Measurements from ENCODE around the gene RGS7. TPM values are rescaled to one million over a fixed set of nuclear protein-coding genes. Genes with fewer than 3 reads are reported as not detected.
"Not testable (repeated sequence)": the region's sequence is repeated elsewhere in the genome, so short reads cannot be mapped to it uniquely, and the experiment has no call there.

Gene RGS7
- total RNA-seq, 1 experiment from 2014 or later = 1.5 TPM

GRCh38 chr1:241221319-241221718 lies 135.7 kb downstream of the RGS7 start:
- H3K4ac ChIP-seq (ENCODE audit: low read depth, low read length) = no peak overlapping the region
- Mint-ChIP-seq H3K27ac (no peak overlapping the region), H3K36me3 (ENCODE audit: insufficient read depth in 1 of 3, low read depth in 3 of 3) (peaks cover 0 to 6% (median 0%) of the 10 kb centered on the region in 3 experiments; a peak in 3 of 7 replicates), H3K27me3 (ENCODE audit: low read depth) (no peaks in the 10 kb centered on the region), H3K4me3 (no peak overlapping the region), H3K4me1 (peaks cover 27 to 28% of the 10 kb centered on the region in 2 experiments), H3K9me3 (peaks cover 0 to 3% of the 10 kb centered on the region in 2 experiments)
- no peak overlapping the region for H3K4me2 ChIP-seq (ENCODE audit: insufficient read depth, insufficient read length, low read length)
- H3K14ac ChIP-seq (ENCODE audit: insufficient read depth, low read length) = no peak overlapping the region
- H3K9ac ChIP-seq (ENCODE audit: extremely low read depth, insufficient read length, low read length) = no peak overlapping the region
- no peak overlapping the region for H2BK12ac ChIP-seq (ENCODE audit: insufficient read length, low read depth, low read length)
- no peak overlapping the region for H4K91ac ChIP-seq (ENCODE audit: insufficient read length, low read depth, low read length)
- H2AK5ac ChIP-seq (ENCODE audit: insufficient read length, low read length) = no peak overlapping the region
- no peak overlapping the region for H2AFZ ChIP-seq (ENCODE audit: low read length)
- H3K56ac ChIP-seq (ENCODE audit: insufficient read length, low read depth, low read length) = no peak overlapping the region
- H3K27me3 ChIP-seq (ENCODE audit: insufficient read depth, low read length) = no peaks in the 10 kb centered on the region
- no peak overlapping the region for H3K23ac ChIP-seq (ENCODE audit: insufficient read length, low read depth, low read length)
- H3K18ac ChIP-seq (ENCODE audit: insufficient read length, low read depth, low read length) = no peak overlapping the region
- no peak overlapping the region for H2BK5ac ChIP-seq (ENCODE audit: insufficient read length, low read length)
- H2BK120ac ChIP-seq (ENCODE audit: low read depth, low read length, poor library complexity, severe bottlenecking) = no peak overlapping the region
- H3T11ph ChIP-seq (ENCODE audit: low read length) = no peak overlapping the region
- H3K23me2 ChIP-seq (ENCODE audit: insufficient read length, low read depth, low read length, poor library complexity, severe bottlenecking) = no peaks in the 10 kb centered on the region
- no CpG with 5 or more reads among the region's 6 CpGs for WGBS (ENCODE audit: extremely low coverage, insufficient read length, low lambda C conversion rate)
- H4K8ac ChIP-seq (replicated peaks; ENCODE audit: insufficient read length, low read depth, low read length) = no peak overlapping the region
- H2BK15ac ChIP-seq (ENCODE audit: low read depth, low read length) = no peak overlapping the region
- H3K27ac ChIP-seq (ENCODE audit: insufficient read length, low read depth, low read length) = no peak overlapping the region
- TF ChIP-seq CTCF (conservative IDR thresholded peaks at IDR 0.05) = no peak
- H4K5ac ChIP-seq (ENCODE audit: insufficient read length, low read depth, low read length) = no peak overlapping the region
- H4K20me1 ChIP-seq (ENCODE audit: control insufficient read depth, insufficient read depth, insufficient read length) = no peaks in the 10 kb centered on the region
- no peak for DNase-seq
- no peaks in the 10 kb centered on the region for H3K79me1 ChIP-seq (ENCODE audit: insufficient read depth, low read depth, low read length, poor library complexity, severe bottlenecking)
- no peak overlapping the region for H2BK20ac ChIP-seq (ENCODE audit: low read depth, low read length, poor library complexity, severe bottlenecking)
- peaks cover 2% of the 10 kb centered on the region; the same call in 1 of the 2 replicates for H3K4me1 ChIP-seq (ENCODE audit: insufficient read depth, low read length)
- H3K9me3 ChIP-seq (ENCODE audit: control insufficient read depth, low read depth, low read length) = no peaks in the 10 kb centered on the region
- no peaks in the 10 kb centered on the region for H3K79me2 ChIP-seq (ENCODE audit: insufficient read depth, low read length)

- H3K27ac ChIP-seq (ENCODE audit: insufficient read length, low read depth, low read length); H2BK120ac ChIP-seq (ENCODE audit: low read depth, low read length, poor library complexity, severe bottlenecking); H2BK15ac ChIP-seq (ENCODE audit: low read depth, low read length); DNase-seq; H2BK12ac ChIP-seq (ENCODE audit: insufficient read length, low read depth, low read length); H3K4me3 Mint-ChIP-seq; H2AK5ac ChIP-seq (ENCODE audit: insufficient read length, low read length); H3K79me1 ChIP-seq (ENCODE audit: insufficient read depth, low read depth, low read length, poor library complexity, severe bottlenecking); H3K14ac ChIP-seq (ENCODE audit: insufficient read depth, low read length); H4K5ac ChIP-seq (ENCODE audit: insufficient read length, low read depth, low read length); H3K18ac ChIP-seq (ENCODE audit: insufficient read length, low read depth, low read length); H3K27me3 ChIP-seq (ENCODE audit: insufficient read depth, low read length); H3K27me3 Mint-ChIP-seq (ENCODE audit: low read depth); H3K4ac ChIP-seq (ENCODE audit: low read depth, low read length); H3K23me2 ChIP-seq (ENCODE audit: insufficient read length, low read depth, low read length, poor library complexity, severe bottlenecking); H3K9ac ChIP-seq (ENCODE audit: extremely low read depth, insufficient read length, low read length); H3K23ac ChIP-seq (ENCODE audit: insufficient read length, low read depth, low read length); H3K9me3 ChIP-seq (ENCODE audit: control insufficient read depth, low read depth, low read length); H4K91ac ChIP-seq (ENCODE audit: insufficient read length, low read depth, low read length); H3K79me2 ChIP-seq (ENCODE audit: insufficient read depth, low read length); H2BK5ac ChIP-seq (ENCODE audit: insufficient read length, low read length); H3K4me1 ChIP-seq (ENCODE audit: insufficient read depth, low read length); H2AFZ ChIP-seq (ENCODE audit: low read length); H4K20me1 ChIP-seq (ENCODE audit: control insufficient read depth, insufficient read depth, insufficient read length); H3K9me3 Mint-ChIP-seq; H3K4me2 ChIP-seq (ENCODE audit: insufficient read depth, insufficient read length, low read length); H3T11ph ChIP-seq (ENCODE audit: low read length); H3K36me3 Mint-ChIP-seq (ENCODE audit: insufficient read depth in 1 of 3, low read depth in 3 of 3); H2BK20ac ChIP-seq (ENCODE audit: low read depth, low read length, poor library complexity, severe bottlenecking); H4K8ac ChIP-seq (replicated peaks; ENCODE audit: insufficient read length, low read depth, low read length); H3K56ac ChIP-seq (ENCODE audit: insufficient read length, low read depth, low read length): not testable (repeated sequence)
- Mint-ChIP-seq H3K4me1 (peaks cover 23 to 24% of the 10 kb centered on the region in 2 experiments), H3K27ac (peak overlapping the region in 2 of 3 experiments; percentile 61 to 86; a peak in 4 of 7 replicates)
- no CpG with 5 or more reads among the region's 1 CpG for WGBS (ENCODE audit: extremely low coverage, insufficient read length, low lambda C conversion rate)
Measured at GRCh38 chr1:241220913-241221312, 136.1 kb downstream of the RGS7 start.
